K562 (cell line): ENCODE results near the gene DLX2. TPM values are rescaled to one million over a fixed set of nuclear protein-coding genes. Genes with fewer than 3 reads are reported as not detected.
A peak's percentile ranks its signal among the peaks of the same experiment; 100 is the strongest.

ENCODE experiments used
- BHLHE40 ChIP-seq: IDR thresholded peaks from 2 replicates; pipeline ENCODE4 v1.6.1; 2011; ENCODE audit warnings: low read length, improper control_type of control experiment
- DIDO1 ChIP-seq: fragments of 450-650 bp; IDR thresholded peaks from 2 replicates; pipeline ENCODE4 v1.6.1; 2016; ENCODE audit warnings: low read depth, missing biosample characterization, missing genetic modification characterization
- ETV1 ChIP-seq: fragments of 450-650 bp; conservative IDR thresholded peaks from 2 replicates; pipeline ENCODE4 v1.6.1; 2016; ENCODE audit warnings: missing genetic modification characterization, control low read depth, low read depth, missing compliant biosample characterization
- FIP1L1 ChIP-seq: fragments of 200-400 bp; formaldehyde crosslinking; IDR thresholded peaks from 2 replicates; pipeline ENCODE4 v1.6.1; 2018; ENCODE audit warnings: mild to moderate bottlenecking, low read depth, low read length; ENCODE audit not compliant: poor library complexity, severe bottlenecking
- HNRNPUL1 ChIP-seq: fragments of 200-400 bp; formaldehyde crosslinking; IDR thresholded peaks from 2 replicates; pipeline ENCODE4 v1.6.1; 2017; ENCODE audit warnings: low read length
- MTF1 ChIP-seq: fragments of 250-450 bp; sonication (Bioruptor Pico); IDR thresholded peaks from 2 replicates; pipeline ENCODE4 v1.9.0; 2021; ENCODE audit warnings: moderate library complexity, mild to moderate bottlenecking, inconsistent platforms, borderline replicate concordance
- MYBL2 ChIP-seq, 2 experiments: fragments of 450-650 bp in 1 of 2; sonication (generic) in 1 of 2; formaldehyde crosslinking in 1 of 2; IDR thresholded peaks; 2 replicates each; pipeline versions ENCODE4 v1.6.1 to v1.8.1; 2017 to 2022; ENCODE audit warnings: borderline replicate concordance in 1 of 2, inconsistent platforms in 1 of 2, low read depth in 1 of 2, mild to moderate bottlenecking in 1 of 2, missing genetic modification reagents in 1 of 2, moderate library complexity in 1 of 2
- NFXL1 ChIP-seq: fragments of 450-650 bp; formaldehyde crosslinking; IDR thresholded peaks from 2 replicates; pipeline ENCODE4 v1.4.0; 2021; ENCODE audit warnings: mild to moderate bottlenecking
- REST ChIP-seq, 2 experiments: fragments of 450-650 bp; formaldehyde crosslinking in 1 of 2; IDR thresholded peaks; 2 replicates each; pipeline versions ENCODE4 v1.4.0 to v1.6.1; 2014 to 2020; ENCODE audit warnings: mild to moderate bottlenecking in 2 of 2, borderline replicate concordance in 1 of 2, low read depth in 1 of 2
- SMARCE1 ChIP-seq: fragments of 450-650 bp; IDR thresholded peaks from 2 replicates; pipeline ENCODE4 v1.7.1; 2016; ENCODE audit warnings: mild to moderate bottlenecking
- U2AF2 ChIP-seq: fragments of 200-400 bp; formaldehyde crosslinking; optimal IDR thresholded peaks from 2 replicates; pipeline ENCODE3; 2017; ENCODE audit warnings: low read depth, mild to moderate bottlenecking, low read length
- ZBTB43 ChIP-seq: sonication (generic); formaldehyde crosslinking; IDR thresholded peaks from 2 replicates; pipeline ENCODE4 v1.8.0; 2023; ENCODE audit warnings: mild to moderate bottlenecking, missing genetic modification reagents
- ZSCAN29 ChIP-seq: fragments of 450-650 bp; IDR thresholded peaks from 2 replicates; pipeline ENCODE4 v1.6.1; 2017
- polyA plus RNA-seq, 8 experiments: library from polyadenylated mRNA; depleted of rRNA in 4 of 8; stranded (reverse) in 5 of 8; unstranded in 3 of 8; fragments of >200 nt; fragmentation: Nextera tagmentation in 2 of 8; fragmentation: Illumina TruSeq in 1 of 8; extraction: Ambion mirVana in 2 of 8; extraction: Trizol in 1 of 8; gene quantifications; 2 replicates each; pipeline versions ENCODE4 v1.2.1 to v1.2.3, GENCODE V29; 2011 to 2014; ENCODE audit warnings: inconsistent platforms in 1 of 8, missing spikeins in 1 of 8
- total RNA-seq, 7 experiments: library from RNA; depleted of rRNA in 6 of 7; stranded (reverse); fragments of >200 nt in 6 of 7; fragmentation: Illumina TruSeq in 2 of 7; extraction: Trizol in 2 of 7; gene quantifications; 2 replicates each; pipeline versions ENCODE4 v1.2.1 to v1.2.3, GENCODE V29; 2011 to 2021; ENCODE audit warnings: low replicate concordance in 1 of 7

DLX2 gene
- total and polyA plus RNA-seq, 9 of the 15 experiments (the other 6 are each of a cell fraction or from before 2014, with no cell fraction given) = 0.14 to 4.3 (median 0.86) TPM

DNA sequence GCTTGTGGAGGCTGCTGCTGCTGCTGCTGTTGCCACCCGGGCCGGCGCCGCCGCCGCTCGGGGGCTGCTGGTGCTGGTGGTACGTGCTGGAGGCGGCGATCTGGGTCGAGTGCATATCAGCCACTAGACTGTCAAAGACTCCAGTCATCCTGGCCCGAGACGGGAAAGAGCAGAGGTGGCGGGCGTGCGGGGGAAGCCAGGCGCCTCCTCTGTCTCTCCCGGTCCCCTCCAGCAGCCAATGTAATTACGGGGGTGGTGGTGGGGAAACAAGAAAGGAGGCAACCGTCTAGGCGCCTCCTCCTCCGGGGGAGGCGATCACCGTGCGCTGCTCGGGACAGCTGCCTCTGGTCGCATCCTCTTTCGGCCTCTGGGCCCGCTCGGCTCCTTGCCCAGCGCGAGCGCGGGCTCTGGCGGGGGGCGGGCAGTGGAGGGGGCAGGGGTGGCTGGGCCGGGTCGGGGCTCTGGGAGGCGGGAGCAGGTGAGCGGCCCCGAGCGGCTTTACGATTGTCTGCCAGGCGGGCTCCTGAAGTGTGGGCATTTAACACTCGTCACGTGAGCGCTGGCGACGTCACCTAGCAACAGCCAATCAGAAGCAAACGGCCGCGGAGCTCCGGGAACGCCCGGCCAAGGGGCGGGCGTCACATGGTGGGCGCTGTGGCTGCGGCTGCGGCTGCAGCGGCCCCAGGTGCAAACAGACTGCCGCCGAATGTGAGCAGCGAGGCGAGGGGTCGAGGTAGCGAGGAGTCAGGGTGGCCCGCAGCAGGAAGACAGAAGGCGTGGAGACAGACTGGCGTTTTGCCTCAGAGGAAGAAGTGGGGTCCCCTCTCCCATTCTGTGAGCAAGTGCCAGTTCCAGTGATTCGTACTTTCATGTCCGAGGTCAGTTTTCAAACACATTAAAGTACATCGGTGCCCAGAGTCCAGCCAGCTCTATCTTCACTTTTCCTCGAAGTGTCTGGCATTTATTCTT lies at the start of gene DLX2 (continued):
- TF ChIP-seq ZBTB43 (CRISPR knock-in tag) (no peak), FIP1L1 (peak; percentile 28), HNRNPUL1 (no peak), REST (IDR thresholded peaks at IDR 0.05; ENCODE audit: borderline replicate concordance) (peak; percentile 87), REST (CRISPR knock-in tag; IDR thresholded peaks at IDR 0.05; ENCODE audit: low read depth) (no peak), NFXL1 (no peak), ZSCAN29 (no peak), MYBL2 (IDR thresholded peaks at IDR 0.05; ENCODE audit: low read depth) (no peak), MYBL2 (CRISPR knock-in tag; IDR thresholded peaks at IDR 0.05; ENCODE audit: borderline replicate concordance) (no peak), U2AF2 (no peak), SMARCE1 (no peak), MTF1 (CRISPR knock-in tag) (no peak), DIDO1 (tag) (peak; percentile 28; the same call in 1 of the 2 replicates), BHLHE40 (peak; percentile 98), ETV1 (no peak)
